COR-L47 (cell line): ENCODE measurements around the gene ADGRD1.

Source experiments
- DNase-seq: peaks from one replicate; lab custom pipeline; 2025; lab: John Stamatoyannopoulos, UW

The ADGRD1 gene

DNA sequence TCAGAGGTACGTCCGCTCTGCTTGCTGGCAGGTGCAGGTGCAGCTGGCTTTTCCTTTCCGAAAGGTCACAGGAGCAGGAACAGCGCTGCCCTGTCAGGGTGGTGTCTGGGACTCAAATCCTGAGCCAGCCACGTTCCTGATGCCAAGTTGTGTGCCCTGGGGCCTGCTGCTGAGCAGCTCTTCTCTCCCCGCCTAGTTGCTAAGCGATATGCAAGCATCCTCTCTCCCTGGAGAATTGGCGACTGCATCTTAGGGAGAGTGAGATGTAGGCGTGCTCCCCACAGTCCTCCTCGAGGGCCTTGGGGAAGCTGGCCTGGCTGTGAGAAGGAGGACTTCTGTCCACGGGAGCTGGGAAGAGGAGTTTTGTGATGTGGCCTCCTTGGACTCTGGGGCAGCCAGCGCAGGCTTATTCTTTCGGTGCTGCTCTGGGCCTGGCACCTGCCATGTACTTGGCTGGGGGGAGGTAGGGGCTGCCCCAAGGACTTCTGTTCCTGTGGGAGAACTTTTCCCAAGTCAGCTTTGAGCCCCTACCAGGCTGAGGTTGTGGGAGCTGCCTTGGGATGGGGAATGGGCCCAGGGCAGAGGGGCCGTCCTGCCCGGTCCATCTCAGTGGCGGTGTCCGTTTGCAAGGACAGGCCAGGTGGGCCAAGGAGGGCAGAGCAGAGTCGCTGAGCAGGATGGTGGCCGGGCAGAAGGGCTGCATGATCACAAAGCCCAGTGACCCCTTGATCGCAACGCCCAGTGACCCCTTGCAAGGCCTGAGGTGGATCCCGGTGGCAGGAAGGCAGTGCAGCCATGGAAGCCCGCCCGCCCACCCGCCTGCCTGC, 183.5 kb downstream of the ADGRD1 start:
- DNase-seq: no peak

DNA sequence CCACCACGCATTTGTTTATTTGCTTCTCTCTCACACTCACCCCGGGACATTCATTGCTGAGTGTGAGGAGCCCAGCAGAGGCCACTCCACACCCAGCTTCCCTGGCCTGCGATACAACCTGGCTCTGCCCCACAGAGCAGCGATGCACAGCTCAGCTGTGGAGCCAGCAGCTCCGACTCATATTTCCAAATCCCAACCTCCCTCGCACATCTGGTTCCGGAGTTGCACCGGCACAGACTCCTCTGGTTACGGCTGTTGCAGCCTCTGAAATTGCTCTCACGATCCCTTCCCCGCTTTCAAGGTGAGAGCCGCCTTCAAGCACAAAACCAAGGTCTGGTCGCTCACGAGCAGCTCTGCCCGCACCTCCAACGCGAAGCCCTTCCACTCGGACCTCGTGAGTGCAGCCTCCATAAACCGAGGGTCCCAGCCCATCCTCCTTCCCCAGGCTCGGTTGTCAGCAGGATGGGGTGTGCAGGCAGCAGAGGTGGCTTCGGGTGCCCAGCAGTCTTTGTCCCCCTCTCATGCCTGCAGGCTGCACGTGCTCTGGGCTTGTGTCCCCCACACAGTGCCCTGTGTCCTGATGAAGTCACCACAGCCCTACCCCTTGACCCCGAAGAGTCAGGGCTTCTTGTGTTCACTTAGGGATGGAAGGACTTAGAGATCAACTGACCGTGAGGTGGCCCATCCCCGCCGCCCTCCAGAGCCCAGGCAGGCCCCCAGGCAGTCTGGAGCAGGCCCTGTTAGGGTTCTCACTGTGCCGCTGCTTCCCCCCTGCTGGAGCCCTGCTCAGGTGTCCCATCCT, 184.3 kb downstream of the ADGRD1 start:
- DNase-seq: no peak

DNA sequence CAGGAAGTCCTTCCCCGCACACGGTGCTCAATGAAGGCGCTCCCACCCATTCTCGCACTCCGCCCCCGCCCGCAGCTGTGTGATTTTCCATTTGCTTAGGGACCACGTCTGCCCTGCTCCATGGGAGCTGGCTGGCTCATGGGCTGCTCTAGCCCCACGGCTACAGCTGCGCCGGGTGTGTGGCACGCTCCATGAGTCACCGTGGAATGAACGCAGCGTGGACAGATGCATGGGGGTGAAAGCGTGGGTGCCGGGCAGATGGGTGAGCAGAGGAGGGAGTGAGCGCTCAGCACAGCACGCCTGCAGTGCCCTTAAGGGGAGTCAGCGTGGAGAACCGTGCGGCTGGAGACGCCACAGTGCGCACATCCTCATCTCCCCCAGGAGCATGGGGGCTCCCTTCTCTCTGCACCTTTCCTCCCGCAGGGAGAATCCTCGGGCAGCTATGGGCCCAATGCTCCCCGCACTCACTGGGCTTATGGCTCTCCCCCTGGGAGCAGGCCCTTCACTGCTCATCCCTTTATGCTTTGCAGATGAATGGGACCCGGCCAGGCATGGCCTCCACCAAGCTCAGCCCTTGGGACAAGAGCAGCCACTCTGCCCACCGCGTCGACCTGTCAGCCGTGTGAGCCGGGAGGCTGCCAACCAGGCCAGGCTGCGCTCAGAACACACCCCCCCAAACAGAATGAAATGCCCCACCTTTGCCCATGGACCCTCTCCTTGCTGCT, 185.1 kb downstream of the ADGRD1 start:
- no peak for DNase-seq

DNA sequence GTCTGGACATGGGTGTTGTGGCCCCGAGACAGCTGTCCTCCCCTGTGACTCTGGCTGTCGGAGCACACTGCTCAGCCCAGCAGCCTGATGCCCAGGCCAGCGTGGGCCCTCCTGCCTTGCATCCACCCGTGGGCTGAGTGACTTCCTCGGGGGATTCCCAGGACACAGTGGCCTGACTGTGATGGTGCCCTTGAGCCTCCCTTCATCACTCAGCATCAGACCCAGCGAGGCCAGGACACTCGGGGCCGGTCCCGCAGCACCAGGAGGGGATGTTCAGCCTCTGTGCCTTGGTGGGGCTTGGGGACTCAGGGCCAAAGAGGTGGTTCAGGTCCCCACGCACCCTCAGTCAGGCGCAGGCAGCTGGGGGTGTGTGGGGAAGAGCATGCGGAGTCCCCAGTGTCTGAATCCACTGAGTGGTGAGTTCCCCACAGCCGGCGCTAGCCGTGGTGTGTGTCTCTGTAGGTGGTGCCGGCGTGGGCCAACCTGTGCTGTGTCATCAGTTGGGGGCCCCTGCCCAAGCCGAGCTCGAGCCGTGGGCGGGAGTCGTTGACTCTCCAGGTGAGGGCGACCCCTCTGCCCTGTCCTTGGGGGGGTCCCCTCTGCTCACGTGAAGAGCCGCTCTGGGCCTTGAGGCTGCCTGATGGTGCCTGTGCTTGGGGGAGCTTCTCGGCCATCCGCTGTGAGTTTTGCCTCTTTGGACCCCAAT, 185.8 kb downstream of the ADGRD1 start:
- DNase-seq: no peak

DNA sequence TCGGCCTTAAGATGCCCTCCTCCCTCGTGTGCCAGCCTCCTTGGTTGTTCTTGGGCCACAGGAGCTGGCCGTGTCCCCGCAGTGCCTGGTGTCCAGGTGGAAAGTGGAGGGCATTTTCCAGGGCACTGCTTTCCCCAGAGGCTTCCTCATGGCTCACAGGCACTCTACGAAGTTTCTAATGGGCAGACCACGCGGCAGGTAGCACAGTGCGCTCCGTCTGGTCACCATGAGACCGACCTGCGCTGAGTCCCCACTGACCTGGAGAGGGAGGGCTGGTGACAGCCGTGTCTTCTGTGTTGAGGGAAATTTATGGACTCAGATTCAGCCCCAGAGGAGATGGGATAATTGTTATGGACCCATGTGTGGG, 186.3 kb downstream of the ADGRD1 start:
- no peak for DNase-seq

DNA sequence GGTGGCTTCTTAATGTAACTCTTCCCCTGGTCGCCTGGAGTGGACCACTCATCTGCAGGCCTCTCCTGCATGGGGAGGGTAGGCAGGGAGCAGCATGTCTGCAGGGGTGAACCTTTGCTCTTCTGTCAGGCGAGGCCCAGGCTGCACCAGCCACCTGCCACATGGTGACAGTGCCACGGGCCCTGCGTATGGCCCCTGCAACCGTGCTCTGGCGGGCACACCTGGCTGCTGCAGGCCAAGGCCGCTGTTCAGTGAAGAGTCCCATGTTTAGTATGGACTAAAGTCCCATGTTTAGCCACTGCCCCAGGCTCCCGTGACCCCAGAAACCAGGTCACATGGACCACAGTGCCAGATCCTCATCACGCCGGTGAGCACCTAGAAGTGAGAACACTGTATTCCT, 187.0 kb downstream of the ADGRD1 start:
- no peak for DNase-seq

DNA sequence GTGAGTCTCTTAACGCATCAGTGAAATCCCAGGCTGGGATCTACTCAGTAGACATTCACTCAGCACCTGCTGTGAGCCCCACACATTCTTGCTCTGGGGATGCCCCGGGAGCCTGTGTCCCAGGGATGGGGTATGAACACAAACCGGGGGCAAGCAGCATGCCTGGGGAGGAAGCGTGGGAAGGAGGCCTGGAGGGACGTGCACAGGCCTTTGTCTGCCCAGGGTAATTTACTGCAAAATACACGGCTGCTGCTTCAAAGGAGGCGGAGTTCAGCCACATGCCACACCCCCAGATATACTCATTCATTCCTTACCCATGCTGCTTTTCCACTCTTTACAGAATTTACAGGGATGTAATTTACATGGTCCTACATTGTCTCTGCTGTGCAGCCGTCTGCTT, 187.8 kb downstream of the ADGRD1 start:
- DNase-seq: no peak

DNA sequence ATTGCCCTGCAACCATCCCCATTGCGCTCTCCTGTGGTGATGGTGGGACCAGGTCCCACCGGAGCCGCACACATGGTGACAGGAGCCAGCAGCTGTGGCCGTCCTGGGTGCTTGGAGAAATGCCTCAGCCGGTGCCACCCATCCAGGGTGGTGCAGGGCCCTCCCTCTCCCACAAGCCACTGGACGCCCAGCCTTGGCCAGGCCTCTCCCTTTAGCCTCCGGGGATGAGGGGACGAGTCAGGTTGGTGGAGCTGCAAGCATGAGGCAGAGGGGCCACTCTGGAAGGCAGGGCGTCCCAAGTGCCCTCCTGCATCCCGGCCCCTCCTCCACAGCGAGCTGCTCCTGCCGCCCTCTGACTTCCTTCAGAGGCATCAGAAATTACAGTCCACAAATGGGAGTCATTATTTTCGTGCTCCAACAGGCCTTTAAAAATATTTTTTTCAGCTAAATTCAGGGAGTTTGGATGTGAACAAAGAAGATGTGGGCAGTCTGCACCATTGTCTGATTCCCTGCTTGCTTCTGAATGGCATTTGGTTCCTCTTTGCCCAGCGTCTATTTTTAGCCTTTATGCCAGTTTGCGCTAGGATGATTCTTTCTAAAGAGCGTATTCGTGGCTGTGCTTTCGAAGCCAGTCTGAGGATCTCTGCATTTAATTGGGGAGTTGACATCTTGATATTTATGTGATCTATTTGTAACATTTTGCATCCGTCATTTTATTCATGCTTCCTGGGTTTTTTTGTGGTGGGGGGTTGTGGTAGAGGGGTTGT, 189.4 kb downstream of the ADGRD1 start:
- DNase-seq: no peak

DNA sequence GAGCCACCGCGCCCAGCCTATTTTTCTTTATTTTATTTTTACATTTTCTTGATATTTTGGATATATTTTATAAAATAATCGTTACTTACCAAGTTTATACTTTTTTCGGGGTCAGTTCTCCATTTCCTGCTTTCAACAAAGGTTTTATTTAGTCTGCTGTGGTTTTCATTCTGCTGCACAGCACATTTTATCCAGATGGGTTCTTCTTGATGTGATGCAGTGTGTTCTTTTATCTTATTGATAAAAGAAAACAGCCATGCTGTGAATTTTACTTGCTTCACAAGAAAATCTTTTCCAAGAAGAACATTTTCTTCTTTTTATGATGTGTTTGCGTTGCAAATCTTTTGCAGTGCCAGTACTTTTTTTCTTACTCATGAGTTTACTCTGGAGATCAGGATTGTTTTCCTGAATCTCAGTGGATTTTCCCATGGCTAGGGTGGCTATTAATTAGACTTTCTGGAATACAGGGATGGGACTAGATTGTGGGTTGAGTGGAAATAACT, 192.5 kb downstream of the ADGRD1 start:
- no peak for DNase-seq

DNA sequence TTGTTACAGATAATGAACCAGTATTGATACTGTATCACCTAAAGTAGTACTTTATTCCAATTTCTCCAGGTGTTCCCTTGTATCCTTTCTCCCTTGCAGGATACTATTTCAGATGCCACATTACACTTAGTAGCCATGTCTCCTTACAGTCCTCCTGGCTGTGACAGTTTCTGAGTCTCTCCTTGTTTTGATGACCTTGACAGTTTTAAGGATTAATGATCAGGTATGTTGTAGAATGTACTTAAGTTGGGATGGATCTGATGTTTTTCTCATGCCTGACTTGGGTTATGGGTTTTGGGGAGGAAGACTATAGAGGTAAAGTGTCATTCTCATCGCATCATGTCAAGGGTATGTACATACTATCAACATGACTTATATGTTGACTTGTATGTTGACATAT, 193.6 kb downstream of the ADGRD1 start:
- no peak for DNase-seq

DNA sequence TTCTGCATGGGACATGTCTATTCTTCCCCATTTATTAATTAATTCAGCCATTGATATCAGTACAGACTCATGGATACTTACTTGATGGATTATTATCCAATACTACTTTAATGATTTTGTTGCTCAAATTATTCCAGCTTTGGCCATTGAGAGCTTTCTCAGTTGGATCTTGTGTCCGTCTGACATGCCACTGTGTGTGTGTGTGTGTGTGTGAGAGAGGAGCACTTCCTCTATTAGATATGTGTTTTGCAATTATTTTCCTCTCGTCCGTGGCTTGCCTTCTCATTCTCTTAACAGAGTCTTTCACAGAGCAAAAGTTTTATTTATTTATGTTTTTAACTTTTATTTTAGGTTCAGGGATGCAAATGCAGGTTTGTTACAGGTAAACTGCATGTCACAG, 194.2 kb downstream of the ADGRD1 start:
- no peak for DNase-seq

DNA sequence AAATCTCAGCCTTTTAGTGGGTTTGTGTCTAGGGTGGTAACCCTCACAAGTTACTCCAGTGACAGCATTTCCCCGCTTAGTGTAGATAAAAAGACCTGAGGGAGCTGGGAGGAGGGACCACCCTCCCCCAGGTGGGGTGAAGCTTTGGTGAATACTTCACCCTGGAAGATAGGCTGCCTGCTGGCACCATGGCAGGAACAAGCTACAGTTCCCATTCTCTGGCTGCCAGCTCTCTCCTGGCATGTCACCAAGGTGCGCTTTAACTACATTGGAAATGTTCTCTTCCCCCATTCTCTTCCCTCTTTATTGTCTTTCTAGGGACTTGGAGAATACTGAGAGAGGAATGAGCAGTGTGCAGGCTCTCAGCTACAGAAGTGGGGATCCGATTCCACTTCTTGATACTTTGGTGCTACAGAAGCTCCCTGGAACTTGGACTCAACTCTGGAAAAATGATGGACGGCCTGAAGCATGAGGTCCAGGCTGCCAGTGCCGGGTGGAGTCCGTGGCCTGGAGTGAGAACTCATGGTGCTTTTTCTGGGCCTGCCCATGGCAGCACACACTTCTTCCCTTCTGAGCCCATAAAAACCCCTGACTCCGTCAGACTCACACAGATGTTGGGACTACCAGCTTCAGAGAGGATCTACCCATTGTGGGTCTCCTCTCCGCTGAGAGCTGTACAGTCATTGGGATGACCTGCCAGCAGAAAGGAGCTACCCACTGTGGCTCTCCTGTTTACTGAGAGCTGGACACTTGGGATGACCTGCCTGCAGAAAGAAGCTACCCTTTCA, 198.0 kb downstream of the ADGRD1 start:
- no peak for DNase-seq

DNA sequence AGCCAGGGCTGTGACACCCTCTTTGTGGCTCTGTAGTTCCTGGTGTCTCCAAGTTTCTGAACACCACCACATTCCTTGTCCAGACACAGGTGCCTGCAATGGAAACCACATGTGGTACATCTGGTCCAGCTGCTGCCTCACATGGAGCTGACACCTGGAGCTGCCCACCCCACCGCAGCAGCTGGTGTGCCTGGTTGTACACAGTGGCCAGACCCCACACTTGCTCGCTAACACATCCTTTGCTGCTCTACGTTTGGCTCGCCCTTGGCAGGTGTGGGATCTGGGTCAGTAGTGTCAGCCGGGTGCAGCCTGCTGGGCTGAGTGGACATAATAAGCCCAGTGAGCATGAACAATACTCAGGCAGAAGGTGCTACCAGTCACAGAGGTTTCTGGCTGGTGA, 198.9 kb downstream of the ADGRD1 start:
- no peak for DNase-seq

DNA sequence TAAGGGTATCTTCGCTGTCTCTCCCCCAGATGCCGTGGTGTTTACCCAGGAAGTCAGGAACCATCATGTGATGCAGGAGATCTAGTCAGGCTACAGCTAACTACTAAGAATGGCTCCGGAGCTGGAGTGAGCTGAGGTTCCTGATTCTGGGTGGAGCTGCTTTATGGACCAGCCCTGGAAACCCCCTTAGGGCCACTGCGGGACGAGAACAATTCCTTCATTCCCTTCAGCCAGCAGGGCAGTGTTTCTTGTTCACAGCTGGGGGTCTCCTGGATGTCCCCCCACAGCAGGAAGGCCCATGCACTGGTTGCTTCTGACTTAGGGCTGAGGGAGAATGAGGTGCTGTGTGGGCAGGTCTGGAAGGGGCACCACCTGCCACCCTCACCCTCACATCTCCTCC, 199.3 kb downstream of the ADGRD1 start:
- no peak for DNase-seq

DNA sequence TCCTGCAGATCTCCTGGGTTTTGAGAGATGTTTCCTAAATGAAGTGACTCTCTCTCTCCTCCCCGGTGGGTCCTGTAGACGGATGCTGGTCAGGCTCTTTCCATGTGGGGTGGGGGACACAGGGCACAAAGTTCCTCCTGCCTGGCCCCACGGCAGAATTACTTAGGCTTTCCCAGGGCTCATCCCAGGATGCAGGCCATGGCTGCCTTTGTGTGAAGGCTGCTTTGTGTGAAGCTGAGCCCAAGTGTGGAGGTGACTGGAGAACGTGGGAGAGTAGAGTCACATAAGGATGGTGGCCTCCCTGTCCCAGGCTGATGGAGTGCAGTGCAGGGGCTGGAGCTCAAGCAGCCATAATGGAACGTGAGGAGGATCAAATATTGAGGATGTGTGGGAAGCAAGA, 200.2 kb downstream of the ADGRD1 start:
- no peak for DNase-seq

DNA sequence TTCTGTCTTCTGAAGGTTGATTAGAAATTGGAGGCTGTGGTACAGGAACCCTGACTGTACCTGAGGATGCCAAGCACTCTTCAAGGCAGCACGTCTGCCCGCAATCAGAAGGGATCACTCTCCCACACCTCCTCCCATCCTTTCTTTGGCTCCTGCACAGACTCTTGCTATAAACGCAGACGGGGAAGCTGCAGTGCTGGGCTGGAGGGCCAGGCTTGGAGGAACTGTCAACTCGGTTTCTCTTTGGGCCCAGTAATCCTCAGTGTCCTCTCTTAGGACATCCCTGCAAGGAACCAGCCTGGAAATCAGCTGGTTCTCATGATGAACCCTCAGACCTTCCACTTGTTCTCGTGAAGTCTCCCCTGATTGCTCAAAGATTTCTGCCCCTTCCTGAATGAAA, 201.4 kb downstream of the ADGRD1 start:
- DNase-seq: no peak

DNA sequence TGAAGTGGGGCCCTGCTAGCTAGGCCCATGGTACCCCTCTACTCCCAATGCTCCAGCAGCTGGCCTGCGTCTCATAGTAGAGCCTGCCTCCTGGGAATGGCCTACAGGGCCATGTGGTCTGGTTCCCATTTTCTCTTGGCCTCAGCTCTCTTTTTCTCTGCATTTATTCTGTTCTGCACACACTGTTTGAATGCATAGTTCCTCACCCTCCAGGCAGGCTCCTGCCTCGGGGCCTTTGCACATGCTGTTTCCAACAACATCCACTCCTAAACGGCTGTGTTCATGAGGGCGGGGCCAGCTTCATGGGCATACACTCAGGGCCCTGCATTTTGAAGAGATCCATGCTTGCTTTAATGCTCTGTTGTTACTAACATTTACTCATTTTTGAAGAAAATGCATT, 204.0 kb downstream of the ADGRD1 start:
- no peak for DNase-seq

DNA sequence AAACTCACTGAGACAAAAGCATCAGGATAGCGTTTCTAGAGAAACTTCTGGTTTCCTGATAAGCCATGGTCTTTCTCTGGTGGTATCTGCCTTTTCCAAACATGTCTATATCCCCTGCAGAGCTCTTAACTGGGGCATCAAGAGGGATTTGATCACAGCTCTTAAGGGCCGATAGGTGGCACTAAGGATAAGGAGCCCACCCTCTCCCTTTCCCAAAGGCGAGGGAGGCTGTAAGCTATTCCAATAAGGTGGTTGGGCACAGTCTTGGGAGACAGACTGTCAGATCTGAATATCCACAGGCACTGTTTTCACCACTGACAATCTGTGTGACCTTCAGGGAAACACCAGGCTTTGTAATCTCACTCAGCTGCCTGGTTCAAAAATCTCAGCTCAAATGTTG, 206.0 kb downstream of the ADGRD1 start:
- DNase-seq: no peak

DNA sequence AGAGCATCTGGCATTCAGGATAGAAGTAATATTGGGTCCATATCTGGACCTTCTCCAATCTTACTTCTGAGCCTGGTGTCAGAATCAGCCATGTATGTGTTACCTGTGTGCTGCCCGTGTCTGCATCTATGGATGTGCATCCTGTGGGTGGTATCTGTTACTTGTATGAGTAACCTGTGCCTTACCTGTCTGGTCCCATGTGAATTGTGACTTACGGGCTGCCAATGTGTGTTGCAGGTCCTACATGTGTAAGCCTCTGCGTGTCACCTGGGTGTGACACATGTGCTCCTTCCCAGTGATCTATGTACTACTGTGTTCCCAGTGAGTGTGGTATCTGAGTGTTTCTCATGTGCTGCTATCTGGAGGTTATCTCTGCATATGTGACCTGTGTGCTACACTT, 208.4 kb downstream of the ADGRD1 start:
- no peak for DNase-seq

DNA sequence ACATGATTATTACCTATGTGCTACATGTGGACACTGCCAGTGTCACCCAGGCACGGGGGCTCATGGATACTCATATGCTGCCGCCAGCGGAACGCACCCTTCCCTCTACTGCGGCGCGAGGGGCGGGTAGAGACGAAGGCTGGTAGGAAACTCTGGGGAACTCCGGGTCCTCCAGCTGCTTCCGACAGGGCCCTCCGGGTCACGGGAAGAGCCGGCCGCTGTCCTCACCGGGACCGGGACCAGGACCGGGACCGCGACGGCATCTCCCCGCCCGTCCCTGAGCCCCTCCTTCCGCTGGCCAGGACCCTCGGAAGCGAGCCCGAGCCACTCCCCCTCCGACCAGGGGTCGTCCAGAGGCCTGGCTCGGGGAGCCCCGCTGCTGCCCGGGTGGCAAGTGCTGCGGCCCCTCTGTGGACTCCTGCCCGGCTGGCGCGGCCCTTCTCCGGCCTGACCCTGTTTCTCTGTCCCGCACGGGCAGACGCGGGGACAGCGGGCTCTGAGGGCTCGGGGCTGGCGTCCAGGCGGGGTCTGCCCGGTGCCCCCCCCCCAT, 209.6 kb downstream of the ADGRD1 start:
- DNase-seq: no peak
